Non-pigmented ciliary epithelial cell (primary cell): ENCODE results near the gene SYTL1.

Experiments used
- DNase-seq: peaks from one replicate; pipeline ENCODE4 v3.0.0-alpha.2; 2010; ENCODE audit warnings: low read depth

SYTL1 gene

GRCh38 chr1:27348861-27349783 lies 7.3 kb downstream of the SYTL1 start:
- no peak for DNase-seq

DNA sequence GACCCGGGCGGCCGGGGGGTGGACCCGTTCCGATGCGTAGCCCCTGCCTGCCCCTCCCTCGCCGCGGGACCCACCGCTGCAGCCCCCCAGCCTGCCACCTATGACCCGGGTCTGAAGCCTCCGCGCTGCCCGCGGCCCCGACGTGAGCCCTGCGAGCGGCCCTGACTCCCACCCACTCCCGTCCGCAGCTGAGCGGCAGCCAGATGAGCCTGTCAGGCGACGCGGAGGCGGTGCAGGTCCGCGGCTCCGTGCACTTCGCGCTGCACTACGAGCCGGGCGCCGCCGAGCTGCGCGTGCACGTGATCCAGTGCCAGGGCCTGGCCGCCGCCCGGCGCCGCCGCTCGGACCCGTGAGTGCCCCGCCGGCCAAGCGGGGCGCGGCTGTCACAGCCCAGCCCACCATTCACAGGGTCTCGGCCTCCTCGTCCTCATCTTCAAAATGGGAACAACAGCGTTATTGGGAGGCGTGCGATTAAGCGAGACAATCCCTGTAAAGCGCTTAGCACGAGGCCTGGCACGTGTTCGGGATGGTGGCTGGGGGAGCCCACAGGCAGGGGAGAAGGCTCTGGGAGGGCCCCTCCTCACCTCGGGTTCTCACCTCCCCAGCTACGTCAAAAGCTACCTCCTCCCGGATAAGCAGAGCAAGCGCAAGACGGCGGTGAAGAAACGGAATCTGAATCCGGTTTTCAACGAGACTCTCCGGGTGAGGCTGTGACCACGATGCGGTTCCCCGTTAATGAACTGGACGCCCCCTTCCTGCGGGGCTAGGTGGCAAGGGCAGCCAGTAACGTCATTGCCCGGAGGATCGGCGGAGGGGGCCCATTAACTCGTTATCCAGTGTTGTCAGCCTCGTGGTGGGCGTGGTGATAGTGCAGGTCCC lies 8.2 kb downstream of the SYTL1 start:
- DNase-seq, result no peak

DNA sequence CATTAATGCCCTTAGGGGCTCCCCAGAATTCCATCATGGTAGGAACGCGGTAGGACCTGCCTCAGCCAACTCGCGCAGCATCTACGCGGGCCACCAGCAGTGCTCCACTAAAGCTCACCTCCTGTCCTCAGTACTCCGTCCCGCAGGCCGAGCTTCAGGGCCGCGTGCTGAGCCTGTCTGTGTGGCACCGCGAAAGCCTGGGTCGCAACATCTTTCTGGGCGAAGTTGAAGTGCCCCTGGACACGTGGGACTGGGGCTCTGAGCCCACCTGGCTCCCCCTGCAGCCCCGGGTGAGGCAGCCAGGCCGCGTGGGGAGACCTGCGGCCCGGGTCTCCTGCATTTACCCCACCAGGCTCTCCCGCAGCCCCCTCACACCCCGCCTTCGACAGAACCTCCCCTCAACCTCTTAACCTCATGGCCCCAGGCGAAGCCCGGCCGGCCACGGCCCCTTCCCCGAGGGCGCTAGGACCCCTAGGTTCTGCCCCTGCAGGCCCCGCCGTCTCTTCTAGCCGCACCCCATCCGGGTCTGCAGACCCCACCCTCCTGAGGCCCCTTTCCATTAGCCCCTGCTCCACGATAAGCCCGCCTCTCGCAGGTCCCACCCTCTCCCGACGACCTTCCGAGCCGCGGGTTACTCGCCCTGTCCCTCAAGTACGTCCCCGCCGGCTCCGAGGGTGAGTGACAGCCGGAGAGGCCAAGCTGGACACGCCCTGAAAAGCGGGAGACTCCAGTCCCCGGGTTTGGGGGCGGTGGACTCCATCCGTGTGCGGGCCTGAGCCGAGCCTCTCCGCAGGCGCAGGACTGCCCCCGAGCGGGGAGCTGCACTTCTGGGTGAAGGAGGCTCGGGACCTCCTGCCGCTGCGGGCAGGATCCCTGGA lies 9.1 kb downstream of the SYTL1 start:
- DNase-seq, result no peak

DNA sequence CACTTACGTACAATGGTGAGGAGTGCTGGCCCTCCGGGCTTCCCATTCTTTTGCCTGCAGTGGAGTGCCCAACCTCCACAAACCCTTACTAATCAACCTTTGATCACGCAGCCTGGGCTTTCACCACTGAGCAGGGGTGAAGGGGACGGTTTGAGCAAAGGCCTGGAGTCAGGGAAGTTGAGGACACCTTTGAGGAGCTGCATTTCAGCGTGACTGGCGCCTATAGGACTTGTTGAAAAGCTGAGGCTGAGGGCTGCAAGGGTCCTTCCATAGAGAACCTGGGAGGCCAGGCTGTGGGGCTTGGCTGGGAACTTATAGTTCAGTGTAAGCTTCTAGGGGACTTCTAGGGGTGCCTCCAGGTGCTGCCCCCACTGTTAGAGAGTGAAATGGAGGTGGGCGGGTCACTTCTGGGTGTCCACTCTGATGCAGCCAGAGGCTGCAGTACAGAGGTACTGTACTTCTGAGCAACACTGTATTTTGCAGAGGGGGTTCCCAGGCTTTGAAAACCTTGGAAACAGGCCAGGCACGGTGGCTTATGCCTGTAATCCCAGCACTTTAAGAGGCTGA lies 9.8 kb downstream of the SYTL1 start:
- DNase-seq, result no peak

GRCh38 chr1:27353166-27353565 lies 11.3 kb downstream of the SYTL1 start:
- no peak for DNase-seq

- no peak for DNase-seq
Measured at GRCh38 chr1:27353629-27354028, 11.8 kb downstream of the SYTL1 start.

GRCh38 chr1:27355683-27356082 lies 13.9 kb downstream of the SYTL1 start:
- no peak for DNase-seq

GRCh38 chr1:27356277-27356618 lies 14.4 kb downstream of the SYTL1 start:
- no peak for DNase-seq

DNA sequence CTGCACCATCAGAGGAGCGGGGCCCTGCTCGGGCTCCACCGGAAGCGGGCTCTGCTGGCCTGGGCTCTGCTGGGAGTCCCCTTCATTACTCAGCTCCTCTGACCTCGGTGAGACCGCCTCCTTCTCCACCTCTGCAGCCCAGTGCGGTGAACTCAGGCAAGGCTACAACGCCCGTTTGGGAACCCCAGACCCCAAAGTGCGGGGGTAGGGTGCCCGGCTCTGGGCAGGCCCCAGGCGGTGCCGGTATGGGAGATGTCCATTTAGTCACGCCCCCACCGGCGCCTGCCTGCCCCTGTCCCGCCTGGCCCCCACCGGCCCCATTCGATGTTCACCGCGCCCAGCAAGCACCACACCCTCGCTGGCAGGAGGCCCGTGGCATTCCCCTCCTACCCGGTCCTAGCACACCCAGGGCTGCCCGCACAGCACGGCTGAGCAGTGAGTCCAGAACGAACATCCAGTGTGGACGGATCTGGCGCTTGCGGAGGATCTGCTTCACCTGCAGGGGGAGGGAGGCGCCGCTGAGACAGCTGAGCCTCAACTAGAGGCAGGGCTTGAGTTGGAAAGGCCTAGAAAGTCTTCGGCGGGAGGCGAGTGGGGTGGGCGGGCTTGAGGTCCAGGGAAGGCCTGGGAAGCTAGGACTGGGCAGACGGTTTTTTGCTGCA lies 14.9 kb downstream of the SYTL1 start:
- DNase-seq, result no peak

DNA sequence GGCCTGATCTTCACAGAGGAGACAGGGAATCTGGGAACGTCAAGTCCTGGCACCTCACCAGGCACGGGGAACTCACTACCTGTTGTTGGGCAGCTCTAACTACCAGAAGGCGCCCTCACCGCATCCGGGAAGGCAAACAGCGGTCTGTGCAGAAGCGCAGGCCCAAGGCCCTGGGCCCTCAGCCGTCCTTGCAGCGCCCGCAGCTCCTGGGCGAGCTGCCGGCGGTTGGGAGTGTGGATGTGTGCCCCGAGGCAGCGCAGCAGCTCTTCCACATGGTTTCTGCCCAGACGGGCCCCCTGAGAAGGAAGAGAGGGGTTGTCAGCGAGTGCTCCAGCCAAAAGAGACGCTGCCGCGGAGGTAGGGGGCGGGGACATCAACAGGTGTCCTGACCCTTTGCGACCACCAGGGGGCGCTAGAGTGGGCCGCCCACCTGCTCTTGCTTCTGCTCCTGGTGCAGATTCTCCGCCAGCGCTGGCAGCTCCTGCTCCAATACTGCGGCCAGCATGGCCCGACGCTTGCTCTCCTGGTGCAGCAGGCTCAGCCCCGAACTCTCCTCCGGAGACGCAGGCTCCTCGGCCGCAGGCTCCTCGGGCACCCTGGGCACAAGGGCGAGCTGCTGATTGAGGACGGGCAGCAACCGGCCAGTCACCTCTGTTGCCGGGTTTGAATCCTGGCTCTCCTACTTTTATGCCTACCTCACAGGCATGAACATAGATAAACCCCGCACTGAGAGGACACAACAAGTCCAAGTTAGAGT lies 15.6 kb downstream of the SYTL1 start:
- no peak for DNase-seq

GRCh38 chr1:27358038-27358927 lies 16.5 kb downstream of the SYTL1 start:
- DNase-seq, result no peak

- DNase-seq, result no peak
Measured at GRCh38 chr1:27358928-27359313, 17.1 kb downstream of the SYTL1 start.

DNA sequence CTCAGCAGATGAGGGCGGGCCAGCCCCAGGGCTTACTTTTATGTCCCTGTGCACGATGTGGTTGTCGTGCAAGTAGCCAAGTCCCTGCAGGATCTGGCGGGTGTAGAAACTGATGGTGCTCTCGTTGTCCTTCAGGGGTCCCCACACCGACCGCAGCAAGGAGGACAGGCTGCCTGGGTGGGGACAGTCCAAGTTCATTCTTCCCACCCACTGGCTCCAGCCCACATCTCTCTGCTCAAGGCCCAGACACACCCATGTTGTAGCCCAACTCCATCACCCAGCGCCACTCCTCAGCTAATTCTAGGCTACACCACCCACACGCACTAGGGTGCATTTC lies 18.0 kb downstream of the SYTL1 start:
- no peak for DNase-seq

DNA sequence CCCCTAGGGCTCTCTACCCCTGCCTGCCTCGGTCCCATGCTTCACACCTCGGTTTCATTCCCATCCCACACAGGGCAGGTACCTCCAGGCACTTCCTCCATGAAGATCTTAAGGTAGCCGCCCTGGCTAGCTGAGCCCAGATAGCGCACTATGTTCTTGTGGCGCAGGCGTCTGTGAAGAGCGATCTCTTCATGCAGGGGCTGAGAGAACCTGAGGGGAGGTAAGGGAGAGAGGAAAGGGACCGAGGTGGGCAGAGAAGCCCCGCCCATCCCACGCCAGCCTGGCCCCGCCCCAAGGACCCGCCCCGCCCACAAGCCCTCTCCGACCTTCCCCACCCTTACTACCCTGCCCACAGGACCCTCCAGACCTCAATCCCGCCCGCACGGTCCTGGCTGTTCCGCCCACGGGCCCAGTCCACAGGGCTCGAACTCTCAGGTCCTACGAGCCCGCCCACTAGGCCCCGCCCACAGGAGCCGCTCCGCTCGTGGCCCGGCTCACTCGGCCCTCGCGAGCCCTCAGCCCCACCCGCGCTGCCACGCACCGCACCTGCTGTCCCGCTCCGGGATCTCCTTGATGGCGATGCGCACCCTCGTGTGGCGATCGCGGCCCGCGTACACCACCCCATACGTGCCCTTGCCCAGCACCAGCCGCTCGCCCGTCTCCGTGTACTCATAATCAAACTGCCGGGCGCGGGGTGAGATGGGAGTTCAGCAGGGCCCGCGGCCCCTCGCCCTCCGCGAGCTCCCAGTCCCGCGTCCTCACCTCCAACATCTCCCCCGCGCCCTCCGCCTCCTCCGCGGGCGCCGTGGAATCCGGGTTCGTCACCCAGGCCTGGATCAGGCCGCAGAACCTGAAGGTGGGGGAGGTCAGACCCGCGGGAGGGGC lies 18.6 kb downstream of the SYTL1 start:
- DNase-seq, result no peak

- no peak for DNase-seq
Measured at GRCh38 chr1:27361044-27361402, 19.2 kb downstream of the SYTL1 start.

GRCh38 chr1:27361553-27361952 lies 19.7 kb downstream of the SYTL1 start:
- no peak for DNase-seq

DNA sequence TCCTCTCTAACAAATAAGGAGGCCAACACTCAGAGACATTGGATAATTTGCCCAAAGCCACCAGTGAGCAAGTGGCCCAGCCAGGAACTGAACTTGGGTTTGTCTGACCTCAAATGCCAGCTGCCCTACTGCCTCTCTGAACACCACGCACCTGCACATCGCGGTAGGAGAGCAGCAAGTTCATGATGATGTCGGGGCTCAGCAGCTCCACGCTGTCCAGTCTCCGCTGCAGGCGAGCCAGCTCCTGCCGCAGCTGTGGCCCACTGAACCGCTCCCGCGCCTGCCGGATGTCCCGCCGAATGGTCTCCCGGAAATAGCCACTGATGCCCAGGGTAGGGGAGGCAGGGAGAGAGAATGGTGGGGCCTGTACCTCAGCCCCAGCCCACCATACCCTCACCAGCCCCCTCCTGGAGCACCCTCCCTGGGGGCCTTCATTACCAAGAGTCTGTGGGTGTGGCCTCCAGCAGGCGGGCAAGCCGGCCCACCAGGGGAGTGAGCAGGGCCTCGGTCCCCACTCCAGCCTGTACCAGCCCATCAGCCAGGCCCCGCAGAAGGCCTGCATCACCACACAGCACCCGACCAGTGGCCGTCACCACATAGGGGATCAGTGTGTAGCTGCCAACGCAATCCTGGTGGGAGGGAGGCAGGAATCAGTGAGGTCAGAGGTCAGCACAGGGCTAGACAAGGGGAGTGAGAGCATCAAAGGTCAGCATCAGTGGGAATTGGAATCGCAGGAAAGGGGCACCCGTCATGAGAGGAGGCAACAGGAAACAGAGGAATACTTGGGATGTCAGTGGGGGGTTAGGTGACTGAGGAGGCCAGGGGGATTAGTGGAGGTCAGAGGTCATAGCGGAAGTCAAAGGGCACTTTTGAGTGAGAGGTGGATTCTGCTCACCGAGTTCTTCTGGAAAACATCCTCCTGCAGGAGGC lies 22.2 kb downstream of the SYTL1 start:
- DNase-seq, result no peak
